ENCODE measurements around the gene STXBP6.
"Not testable (repeated sequence)": the region's sequence is repeated elsewhere in the genome, so short reads cannot be mapped to it uniquely, and the experiment has no call there.

The STXBP6 gene

DNA sequence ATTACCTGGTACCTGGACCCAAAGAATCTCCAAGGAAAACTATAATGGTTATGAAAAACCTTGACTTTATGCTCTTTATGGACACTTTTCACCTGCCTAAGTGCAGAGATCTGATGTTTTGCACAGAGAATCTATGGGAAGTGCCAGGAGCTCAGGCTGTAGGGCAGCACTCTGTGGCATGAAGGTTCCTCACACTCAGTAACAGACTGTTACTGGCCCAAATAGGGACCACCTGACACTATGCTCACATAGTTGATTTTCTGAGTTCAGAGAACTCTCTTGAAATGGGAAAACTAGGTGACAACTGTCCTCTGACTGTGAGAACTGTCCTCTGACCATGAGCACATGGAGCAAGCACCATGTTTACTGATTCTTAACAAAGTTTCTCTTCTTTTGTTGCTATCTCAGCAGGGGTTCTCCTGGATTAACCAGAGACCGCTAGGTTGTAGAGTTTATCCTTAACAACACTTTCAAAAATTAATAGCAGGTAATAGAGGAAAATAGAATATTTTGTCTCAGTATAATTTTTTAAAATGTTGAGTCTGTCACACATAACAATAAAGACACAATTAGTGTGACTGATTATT is 101.6 kb downstream of the STXBP6 start:
- DNase-seq, result no peak

DNA sequence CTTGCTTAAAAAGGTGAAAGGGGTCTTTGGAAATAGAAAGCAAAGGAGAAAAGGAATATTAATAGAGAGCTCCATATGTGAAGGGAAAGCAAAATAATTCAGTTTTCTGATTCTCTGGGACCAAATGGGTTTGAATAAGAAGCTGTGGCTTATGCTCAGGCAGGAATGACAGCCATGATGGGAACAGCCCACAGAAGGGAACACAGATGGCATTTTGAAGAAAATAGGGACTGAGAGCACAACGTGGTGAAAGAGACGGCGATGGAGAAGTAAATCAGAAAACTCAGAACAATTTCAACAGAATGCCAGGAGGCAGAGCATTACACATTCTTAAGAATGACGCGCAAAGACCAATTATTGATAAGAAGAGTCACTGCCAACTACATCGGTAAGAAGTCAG is 102.8 kb downstream of the STXBP6 start:
- DNase-seq, result no peak

DNA sequence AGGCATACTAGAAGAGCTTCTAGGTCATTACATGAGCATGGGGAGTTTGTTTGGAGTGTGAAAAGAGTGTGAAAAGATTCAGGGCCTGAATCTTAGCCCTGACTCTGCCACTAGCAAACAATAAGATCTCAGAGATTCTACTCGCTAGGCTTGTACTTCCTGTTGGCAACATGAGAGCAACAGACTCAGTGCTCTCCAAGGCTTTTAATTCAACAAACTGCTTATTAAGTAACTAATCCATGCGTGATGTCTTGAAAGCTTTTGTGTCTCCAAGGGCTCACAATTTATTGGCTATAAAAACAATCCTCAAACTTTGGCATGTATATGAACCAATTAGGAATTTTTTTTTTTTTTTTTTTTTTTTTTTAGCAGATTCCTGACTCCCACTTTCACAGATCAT is 105.1 kb downstream of the STXBP6 start:
- DNase-seq, result no peak

DNA sequence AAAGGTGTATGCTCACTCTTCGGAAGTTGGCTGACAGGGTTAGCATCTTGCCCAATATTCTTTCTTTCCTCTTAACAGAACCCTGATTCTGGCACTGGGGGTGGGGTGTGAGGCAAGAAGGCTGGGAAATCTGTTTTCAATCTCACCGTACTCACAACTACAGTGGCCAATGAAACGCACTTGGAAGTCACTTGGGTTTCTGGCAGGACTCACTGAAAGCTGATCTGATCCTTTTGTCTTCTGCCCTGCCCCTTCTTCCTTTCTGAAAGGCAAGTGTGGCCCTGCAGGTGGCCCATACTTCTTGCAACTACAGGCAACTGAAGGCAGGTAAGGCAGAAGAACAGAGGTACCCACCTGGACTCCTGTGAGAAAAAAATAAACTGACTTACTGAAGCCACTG is 106.9 kb downstream of the STXBP6 start:
- no peak for DNase-seq

DNA sequence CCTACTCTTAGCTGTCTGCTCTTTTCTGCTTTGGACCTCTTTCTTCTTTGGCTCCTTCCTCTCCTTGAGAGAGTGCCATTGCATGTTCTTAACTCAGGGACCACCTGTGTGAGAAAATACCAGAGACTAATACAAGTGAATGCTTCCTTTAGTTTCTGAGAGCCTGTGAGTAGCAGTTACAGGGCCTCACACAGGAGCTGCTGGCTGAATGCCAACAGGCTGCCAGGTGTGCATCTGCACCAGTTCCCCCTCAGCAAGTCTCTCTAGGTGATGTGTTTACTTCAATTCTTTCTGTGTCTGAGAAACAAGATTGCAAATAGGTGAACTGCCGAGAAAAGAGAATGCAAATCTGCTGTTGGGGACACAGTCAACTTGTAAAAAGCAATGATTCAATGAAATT is 108.2 kb downstream of the STXBP6 start:
- no peak for DNase-seq

DNA sequence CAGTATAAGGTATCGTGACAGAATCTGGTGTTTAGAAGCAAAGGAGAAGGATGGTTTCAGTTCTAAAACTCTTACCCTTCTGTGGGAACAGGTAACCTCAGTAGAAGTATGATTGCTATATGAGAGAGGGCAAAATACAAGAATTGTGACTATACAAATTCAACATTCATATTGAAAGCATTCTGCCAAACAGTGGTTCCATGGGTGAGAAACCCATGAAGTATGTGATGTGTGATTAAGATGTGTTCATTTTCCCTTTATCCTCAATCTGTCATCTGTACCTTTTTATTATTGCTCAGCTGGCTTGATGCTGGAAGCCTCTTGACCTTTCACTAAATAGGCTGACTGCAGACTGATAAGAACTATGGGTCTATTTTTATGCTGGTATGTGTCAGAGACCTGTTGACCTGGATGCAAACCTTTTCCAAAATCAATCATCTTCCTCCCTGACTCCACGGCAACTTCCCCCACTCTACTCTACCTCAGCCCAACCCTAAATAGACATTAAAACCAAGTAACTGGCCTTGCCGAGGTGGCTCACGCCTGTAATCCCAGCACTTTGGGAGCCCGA is 109.6 kb downstream of the STXBP6 start:
- DNase-seq, result no peak

DNA sequence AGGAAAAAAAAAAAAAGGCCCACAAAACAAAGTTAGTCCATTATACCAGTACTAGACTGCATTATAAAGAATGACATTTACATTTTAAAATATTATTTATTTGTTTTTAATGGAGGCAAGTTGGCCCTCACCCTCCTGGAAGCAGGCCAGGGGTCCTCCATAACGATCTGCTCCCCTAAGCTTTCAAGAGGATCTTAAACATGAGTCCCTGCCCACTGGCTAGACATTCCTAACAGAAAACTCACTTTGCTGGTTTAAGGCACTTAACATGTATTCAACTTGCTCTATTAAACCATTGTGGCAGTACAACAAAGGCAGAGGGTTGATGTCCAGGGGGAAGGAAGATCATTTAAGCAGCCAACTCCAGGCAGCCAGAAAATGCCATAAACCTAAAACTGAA is 111.4 kb downstream of the STXBP6 start:
- DNase-seq, result no peak

DNA sequence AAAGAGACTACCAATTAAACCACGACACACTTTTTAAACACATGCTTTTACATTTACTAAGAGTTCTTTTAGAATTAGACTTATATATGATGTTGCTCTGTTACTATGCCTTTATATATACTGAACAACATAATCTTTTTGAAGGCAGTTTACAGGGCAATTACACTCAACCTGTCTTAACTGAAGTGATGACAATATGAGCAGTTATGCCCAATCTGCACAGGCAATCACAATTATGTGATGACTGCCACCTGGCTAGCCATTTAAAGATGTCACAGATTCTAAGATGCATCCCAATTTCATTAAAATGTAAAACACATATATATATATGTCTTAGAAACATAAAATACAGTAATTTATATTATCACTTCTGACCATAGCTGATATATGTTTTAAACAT is 112.6 kb downstream of the STXBP6 start:
- DNase-seq, result no peak

DNA sequence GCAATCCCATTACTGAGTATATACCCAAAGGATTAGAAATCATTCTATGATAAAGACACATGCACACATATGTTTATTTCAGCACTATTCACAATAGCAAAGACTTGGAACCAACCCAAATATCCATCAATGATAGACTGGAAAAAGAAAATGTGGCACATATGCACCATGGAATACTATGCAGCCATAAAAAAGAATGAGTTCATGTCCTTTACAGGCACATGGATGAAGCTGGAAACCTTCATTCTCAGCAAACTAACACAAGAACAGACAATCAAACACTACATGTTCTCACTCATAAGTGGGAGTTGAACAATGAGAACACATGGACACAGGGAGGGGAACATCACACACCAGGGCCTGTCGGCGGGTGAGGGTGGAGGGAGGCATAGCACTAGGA is 113.2 kb downstream of the STXBP6 start:
- not testable (repeated sequence) for DNase-seq

DNA sequence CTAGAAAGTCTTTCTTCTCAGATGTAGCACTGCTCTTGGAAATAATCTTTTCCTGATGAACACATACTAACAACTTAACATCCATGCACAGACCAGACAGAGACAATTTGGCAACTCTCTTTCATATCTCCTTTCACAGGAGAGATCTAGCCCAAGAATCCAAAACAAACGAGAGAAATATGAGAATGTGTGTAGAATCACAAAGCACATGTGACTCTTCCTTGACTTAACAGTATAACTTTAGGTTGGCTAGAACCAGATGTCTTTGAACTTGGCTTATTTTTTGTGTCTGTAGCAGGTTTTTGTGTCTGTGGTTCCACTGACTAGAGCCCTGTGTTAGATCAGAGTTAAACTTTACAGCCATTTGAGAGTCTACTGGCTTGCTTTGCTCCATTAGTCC is 114.2 kb downstream of the STXBP6 start:
- no peak for DNase-seq

DNA sequence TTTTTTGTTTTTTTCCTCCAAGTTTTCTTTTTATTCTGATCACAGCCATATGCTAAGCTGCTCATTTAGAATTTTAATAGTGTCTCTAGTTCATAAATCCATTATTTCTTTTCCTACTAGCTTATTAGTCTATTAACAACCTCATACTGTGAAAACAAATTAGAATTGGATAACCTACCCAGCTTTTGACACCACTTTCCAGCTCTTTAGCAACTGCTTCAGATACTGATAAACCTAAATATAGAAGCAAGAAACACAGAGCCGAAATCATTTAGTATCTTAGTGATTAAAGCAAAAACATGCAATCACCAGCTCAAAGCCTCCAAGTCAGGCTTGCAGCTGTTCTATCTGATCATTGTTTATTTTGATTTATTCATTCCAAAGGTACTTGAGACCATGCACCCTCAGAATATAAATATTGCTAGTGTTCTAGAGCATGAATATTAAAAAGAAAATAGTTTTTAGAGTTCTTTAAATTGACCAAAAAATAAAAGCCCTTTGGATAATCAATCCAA is 121.5 kb downstream of the STXBP6 start:
- DNase-seq, result no peak

DNA sequence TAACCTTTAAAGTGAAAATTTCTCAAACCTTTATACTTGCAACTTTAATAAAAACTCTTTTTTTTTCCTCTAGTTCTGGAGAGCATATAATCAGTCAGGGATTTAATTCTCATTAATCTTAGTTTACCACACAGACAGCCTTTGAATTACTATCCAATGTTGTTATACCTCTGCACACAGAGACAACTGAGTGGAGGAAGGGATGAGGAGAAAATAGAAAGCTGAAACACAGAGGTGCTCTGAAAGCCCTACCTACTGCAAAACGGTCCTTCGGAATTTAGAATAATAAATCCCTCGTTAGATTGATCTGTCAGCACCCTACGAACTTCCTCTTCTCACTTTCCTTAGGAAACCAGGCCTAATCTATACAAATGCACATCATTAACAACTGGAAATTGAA is 122.1 kb downstream of the STXBP6 start:
- no peak for DNase-seq

DNA sequence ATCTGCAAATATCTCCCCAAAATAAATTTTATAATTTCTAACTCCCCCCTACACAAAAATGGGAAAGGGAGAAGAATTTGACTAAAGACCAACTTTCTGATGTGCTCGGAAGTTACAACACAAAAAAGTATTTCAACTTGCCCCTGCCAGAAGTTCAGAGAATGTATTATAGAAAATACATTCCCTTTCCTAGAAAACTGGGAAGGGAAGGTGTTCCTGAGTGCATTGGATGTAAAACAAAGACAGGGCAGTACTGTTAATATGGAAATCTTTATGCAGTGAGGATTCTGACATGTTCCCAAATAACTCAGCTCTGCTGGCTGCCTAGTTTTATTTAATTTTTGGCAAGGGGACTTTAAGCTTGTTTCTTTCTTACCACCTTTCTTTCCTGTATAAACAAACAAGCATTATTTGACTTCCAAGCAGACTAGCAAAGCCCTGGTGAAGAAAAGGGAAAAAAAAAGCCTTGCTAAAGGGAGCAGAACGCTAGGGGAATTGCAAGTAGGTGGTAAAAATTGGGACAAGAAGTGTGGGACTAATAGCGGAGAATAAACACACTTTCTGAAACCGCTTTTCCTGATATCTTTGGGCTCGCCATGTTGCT is 124.1 kb downstream of the STXBP6 start:
- no peak for DNase-seq

DNA sequence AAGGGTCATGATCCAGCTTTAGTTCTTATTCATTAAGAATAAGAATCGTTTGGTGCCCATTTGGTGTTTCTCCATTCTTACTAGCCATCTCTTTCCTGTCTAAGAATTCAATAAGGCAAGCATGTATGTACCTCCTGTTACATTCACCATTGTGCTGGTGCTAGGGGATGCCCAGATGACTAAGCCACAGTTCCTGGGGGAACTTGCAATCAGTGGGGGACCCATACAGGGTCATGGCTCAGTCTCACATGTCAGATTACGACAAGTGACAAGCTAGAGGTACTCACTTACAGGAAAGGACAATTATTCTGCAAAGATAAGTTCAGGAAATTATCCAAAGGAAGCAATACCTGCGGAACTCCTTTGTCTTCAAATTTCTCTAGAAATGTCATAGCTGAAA is 125.4 kb downstream of the STXBP6 start:
- no peak for DNase-seq

DNA sequence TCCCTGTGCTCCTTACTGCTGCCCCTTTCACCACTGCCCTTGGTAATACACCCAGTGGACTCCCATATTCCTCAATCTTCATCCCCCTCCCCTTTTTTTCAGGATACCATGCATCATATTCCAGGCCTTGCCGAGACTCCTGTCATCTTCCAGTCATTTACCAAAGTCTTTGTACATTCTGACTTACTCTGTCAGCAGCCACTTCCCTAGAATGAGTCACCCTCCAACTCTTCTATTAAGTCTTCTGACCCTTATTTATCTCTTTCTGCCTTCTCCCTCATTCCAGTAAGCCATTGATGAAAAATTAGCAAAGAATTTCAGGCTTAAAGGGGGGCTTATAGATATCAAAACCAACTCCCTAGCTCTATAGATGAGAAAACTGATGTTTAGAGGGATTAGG is 128.0 kb downstream of the STXBP6 start:
- no peak for DNase-seq

DNA sequence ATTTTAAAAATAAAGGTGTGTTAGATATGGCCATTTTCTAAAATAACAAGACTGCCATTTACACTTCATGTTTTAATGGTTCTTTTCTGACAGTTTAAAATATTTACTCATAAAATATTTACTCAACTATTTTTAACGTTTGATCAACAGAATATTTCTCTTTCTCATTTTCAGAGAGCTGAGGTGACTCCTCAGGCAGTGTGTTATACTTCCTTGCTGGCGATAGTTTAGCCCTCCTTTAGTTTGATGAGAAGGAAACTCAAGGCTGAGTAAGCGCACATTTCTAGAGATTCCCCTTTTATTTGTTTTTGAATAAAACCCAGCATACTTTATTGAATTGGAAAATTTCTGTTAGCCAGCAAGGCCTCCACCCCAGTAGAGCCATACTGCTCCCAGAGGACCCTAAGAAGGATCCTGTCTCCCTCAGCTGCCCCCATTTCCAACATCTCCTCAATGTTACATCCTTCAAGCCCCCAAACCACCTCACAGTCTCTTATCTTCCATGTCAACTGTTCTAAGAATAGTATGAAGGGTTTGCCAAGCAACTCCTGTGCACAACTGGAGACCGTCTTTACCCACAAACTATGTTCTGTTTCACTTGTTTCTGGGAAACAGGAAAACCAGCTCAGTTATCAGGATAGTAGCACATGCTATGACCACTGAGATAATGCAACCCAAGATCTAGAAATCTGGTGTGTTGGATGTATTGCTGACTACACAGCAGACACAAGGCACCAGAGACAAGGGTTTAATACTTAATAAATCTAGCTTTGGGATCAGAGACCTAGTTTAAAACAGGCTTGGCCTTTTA is 129.5 kb downstream of the STXBP6 start:
- no peak for DNase-seq

DNA sequence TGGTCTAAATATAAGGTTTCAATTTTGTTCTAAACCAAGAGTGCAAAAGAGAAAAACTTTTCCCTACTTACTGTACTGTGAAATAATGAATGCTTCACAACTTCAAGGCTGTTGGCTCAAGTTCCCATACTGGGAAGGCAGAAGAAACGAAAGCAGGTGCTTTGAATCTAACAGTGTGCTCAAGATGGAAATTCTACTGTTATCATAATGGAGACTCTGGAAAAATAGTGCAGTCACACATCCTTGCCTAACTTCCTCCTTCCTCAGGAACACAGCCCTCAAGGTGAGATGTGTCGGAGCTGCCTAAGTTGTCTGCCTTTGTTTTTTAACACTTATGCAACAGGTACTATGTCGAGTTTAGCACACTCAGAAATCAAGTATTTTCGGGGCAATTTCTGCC is 131.1 kb downstream of the STXBP6 start:
- DNase-seq, result no peak

DNA sequence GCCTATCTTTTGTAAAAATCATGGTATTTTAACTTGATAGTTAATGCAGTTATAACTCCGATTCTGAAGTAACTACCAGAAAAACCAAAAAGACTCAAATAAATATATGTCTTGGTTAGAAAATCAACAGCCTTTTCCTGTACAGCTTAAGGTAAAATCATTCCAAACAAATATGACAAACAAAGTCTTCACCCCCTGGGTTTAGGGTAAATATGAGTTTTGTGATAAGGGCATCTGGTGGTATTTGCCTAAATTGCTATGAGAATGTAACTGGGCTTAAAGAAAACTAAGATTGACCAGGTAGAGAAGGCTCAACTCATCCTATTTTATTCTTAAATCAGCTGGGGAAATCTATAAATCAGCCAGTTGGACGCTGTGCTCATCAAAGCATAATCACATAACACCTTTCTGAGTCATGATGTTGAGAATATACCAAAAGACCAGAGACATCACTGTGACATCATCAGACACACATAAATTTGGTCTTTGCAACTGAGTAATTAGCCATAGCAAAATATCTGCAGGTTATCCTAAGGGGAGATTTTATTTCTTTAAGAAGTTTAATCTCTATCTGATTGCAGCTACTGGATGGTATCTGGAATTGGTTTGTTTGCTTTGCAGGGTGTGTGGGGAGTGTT is 133.9 kb downstream of the STXBP6 start:
- DNase-seq, result no peak

DNA sequence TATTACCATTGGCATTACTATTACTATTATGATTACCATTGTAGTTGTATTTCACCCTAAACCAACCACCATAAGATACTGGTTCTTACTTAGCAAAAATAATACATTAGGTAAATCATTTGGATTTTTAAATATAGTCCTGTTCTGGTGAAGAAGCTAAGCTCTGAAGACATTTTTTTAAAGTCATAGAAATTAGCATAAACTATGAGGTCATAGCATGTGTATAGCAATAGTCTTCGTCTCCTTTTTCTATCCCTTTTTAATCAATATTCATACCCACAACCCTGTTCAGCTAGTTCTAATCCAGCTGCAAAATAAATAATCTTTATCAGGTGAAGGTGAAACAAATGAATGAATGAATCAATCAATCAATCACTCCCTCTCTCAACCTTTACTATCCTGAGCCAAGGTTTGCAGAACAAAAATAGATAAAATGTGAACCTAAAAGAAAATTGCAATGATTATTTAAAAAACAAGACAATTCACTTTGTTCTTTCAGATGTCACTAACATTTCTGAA is 134.5 kb downstream of the STXBP6 start:
- no peak for DNase-seq

DNA sequence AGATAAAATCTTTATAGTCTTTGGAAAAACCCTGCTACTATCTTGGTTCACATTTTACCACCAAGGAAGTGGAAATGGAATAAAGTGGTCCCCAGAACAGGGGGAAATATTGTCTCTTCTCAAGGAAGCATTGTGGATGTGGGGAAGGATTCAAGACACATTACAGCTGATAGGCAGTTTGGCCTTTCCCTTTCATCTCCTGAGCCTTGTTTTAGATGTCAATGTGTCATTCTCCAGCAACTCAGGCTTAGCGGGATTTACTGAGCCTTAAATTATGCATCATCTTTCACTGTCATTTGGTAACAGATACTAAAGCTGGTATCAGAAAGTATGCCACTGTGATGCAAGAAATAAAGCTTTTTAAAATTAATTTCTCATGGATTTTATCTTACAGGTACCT is 136.2 kb downstream of the STXBP6 start:
- no peak for DNase-seq

DNA sequence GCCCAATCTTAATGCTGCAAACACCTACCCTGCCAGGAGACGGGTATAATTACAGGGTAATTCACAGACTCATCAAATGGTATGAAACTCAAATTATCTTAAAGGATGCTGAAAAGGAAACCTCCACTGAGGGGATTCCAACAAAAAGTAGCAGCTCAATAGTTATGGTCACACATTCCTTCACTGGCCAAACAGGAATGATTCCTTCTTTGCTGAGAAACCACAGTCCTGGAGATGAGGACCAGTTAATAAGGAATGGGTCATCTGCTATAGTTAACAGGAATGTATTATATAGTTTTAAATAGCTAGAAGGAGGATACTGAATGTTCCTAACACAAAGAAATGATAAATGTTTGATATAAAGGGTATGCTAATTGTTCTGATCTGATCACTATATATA is 136.9 kb downstream of the STXBP6 start:
- DNase-seq, result no peak

DNA sequence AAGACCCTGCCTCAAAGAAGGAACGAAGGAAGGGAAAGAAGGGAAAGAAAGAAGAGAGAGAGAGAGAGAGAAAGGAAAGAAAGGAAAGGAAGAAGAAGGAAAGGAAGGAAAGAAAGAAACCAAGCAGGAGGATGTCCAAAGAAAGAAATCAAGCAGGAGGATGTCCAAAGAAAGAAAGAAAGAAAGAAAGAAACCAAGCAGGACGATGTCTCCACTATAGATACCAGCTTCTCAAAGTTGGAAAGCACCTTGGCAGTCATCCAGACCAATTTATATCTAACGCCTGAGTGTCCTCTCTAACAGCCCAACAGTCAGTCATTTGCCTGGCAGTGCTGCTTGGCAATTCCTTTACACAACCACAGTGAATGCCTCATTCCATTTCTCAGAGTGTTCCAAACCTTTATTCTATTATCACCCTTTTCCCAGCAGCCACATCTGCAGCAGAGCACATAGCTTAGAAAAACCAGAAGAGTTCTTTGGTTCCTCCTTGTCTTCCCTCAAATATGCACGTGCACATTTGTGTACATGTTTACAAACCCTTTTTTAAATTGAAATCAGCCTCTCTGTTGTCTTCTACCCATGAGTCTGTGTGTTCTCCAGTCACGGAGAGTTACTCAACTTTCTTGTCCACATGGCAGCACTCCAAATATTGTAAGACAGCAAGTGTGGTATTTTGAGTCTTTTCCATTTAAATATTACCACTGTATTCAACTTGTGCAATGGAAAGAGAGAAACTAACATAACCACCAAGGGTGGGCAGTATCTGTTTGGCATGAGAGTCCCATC is 138.4 kb downstream of the STXBP6 start:
- DNase-seq, result no peak

Data from activated CD4-positive, CD25-positive, alpha-beta regulatory T cell (primary cell).